HCT116 (cell line): ENCODE data around the gene BCL7A. TPM values are rescaled to one million over a fixed set of nuclear protein-coding genes. Genes with fewer than 3 reads are reported as not detected.
A peak's percentile ranks its signal among the peaks of the same experiment; 100 is the strongest.

Source experiments
- ATAC-seq: fragments of 200-7000 bp; cut with Tn5 transposase; 2 replicates; pipeline ENCODE4 v1.9.1; 2020; ENCODE audit warnings: mild to moderate bottlenecking, moderate library complexity
- BruUV-seq: library from RNA; stranded (reverse); fragments of 400-500 nt; replicated peaks from 2 replicates; lab custom pipeline; 2021; lab: Mats Ljungman, UMichigan
- CTCF ChIA-PET: fragments of 300-600 bp; sonication (Branson Sonifier 250); formaldehyde crosslinking; loops from one replicate; lab custom pipeline; 2021; ENCODE audit warnings: antibody characterized with exemption; lab: Charles Lee
- POLR2A ChIA-PET: fragments of 300-600, 350-600 bp; sonication (Branson Sonifier 250); formaldehyde crosslinking; loops from one replicate; lab custom pipeline; 2021; ENCODE audit warnings: antibody characterized with exemption; lab: Charles Lee
- RAD21 ChIA-PET, 2 experiments: fragments of 300-600 bp; sonication (Branson Sonifier 250); formaldehyde crosslinking; loops; one replicate each; lab custom pipeline; 2023; ENCODE audit warnings: low total read pairs in 2 of 2; ENCODE audit not compliant: uncharacterized antibody in 2 of 2, unreplicated experiment in 2 of 2, low non-redundant PET in 1 of 2; lab: Charles Lee
- DNase-seq: peaks from one replicate; pipeline ENCODE4 v3.0.0-alpha.2; 2010; ENCODE audit warnings: low read depth, low spot score
- H2AFZ ChIP-seq: fragments of 200-600 bp; shearing (Covaris generic), sonication (generic); 2 replicates; pipeline ENCODE4 v1.6.1; 2017; ENCODE audit warnings: low read depth, mixed run types, mixed read lengths, antibody characterized with exemption, low read length; ENCODE audit not compliant: poor library complexity, severe bottlenecking
- H3K27ac ChIP-seq: 2 replicates; pipeline ENCODE4 v1.5.1; 2012; ENCODE audit warnings: low read depth, low read length
- H3K27me3 ChIP-seq: fragments of 200-600 bp; sonication (generic); 2 replicates; pipeline ENCODE4 v1.6.1; 2016; ENCODE audit warnings: mixed run types, low read length, mixed read lengths; ENCODE audit not compliant: insufficient read depth
- H3K36me3 ChIP-seq, 2 experiments: fragments of 200-500 bp in 1 of 2; fragments of 200-600 bp in 1 of 2; sonication (Bioruptor generic) in 1 of 2; sonication (generic) in 1 of 2; 2 replicates each; pipeline versions ENCODE4 v1.5.1 to v1.6.1; 2014 to 2016; ENCODE audit warnings: low read length in 2 of 2, inconsistent platforms in 1 of 2, mixed read lengths in 1 of 2, mixed run types in 1 of 2; ENCODE audit not compliant: insufficient read depth in 2 of 2, control insufficient read depth in 1 of 2
- H3K4me1 ChIP-seq, 2 experiments: fragments of 200-600 bp in 1 of 2; sonication (generic) in 1 of 2; 2 replicates each; pipeline versions ENCODE4 v1.5.1 to v1.6.1; 2012 to 2017; ENCODE audit warnings: low read length in 2 of 2, inconsistent platforms in 1 of 2, mild to moderate bottlenecking in 1 of 2, mixed read lengths in 1 of 2, mixed run types in 1 of 2, moderate library complexity in 1 of 2; ENCODE audit not compliant: insufficient read depth in 2 of 2, control insufficient read depth in 1 of 2
- H3K4me2 ChIP-seq: fragments of 200-600 bp; sonication (generic); 2 replicates; pipeline ENCODE4 v1.6.1; 2017; ENCODE audit warnings: mixed run types, low read length, mixed read lengths
- H3K4me3 ChIP-seq, 2 experiments: fragments of 200-600 bp in 1 of 2; sonication (generic) in 1 of 2; replicated peaks in 1 of 2; 2 replicates each; pipeline ENCODE4 v1.5.1; 2011 to 2016; ENCODE audit warnings: low read length in 2 of 2, control low read depth in 1 of 2, low read depth in 1 of 2, mild to moderate bottlenecking in 1 of 2, mixed read lengths in 1 of 2, mixed run types in 1 of 2
- H3K79me2 ChIP-seq: fragments of 200-600 bp; sonication (generic); 2 replicates; pipeline ENCODE4 v1.6.1; 2017; ENCODE audit warnings: mild to moderate bottlenecking, mixed run types, low read length, moderate library complexity, mixed read lengths; ENCODE audit not compliant: insufficient read depth
- H3K9ac ChIP-seq: fragments of 200-600 bp; sonication (generic); 2 replicates; pipeline ENCODE4 v1.6.1; 2016; ENCODE audit warnings: low read length, mixed read lengths
- H3K9me2 ChIP-seq: fragments of 200-600 bp; sonication (generic), shearing (Covaris generic); 2 replicates; pipeline ENCODE4 v1.6.1; 2017; ENCODE audit warnings: mixed run types, mild to moderate bottlenecking, moderate library complexity; ENCODE audit not compliant: insufficient read depth
- H3K9me3 ChIP-seq, 2 experiments: fragments of 200-500 bp in 1 of 2; fragments of 200-600 bp in 1 of 2; sonication (Bioruptor generic) in 1 of 2; sonication (generic) in 1 of 2; 2 replicates each; pipeline ENCODE4 v1.6.1; 2014 to 2017; ENCODE audit warnings: low read length in 2 of 2, mixed read lengths in 2 of 2, inconsistent platforms in 1 of 2, low read depth in 1 of 2, mild to moderate bottlenecking in 1 of 2, mixed run types in 1 of 2, moderate library complexity in 1 of 2; ENCODE audit not compliant: control insufficient read depth in 1 of 2, insufficient read depth in 1 of 2
- H4K20me1 ChIP-seq: fragments of 200-600 bp; sonication (generic), shearing (Covaris generic); 2 replicates; pipeline ENCODE4 v1.6.1; 2017; ENCODE audit warnings: mixed run types, mild to moderate bottlenecking, moderate library complexity; ENCODE audit not compliant: insufficient read depth
- ATF3 ChIP-seq: IDR thresholded peaks from 2 replicates; pipeline ENCODE4 v1.6.1; 2012
- CTCF ChIP-seq, 3 experiments: fragments of 200-600 bp in 1 of 3; sonication (generic) in 1 of 3; IDR thresholded peaks in 2 of 3; conservative IDR thresholded peaks in 1 of 3; 2 replicates each; pipeline ENCODE4 v1.5.1; 2012 to 2017; ENCODE audit warnings: low read depth in 2 of 3, low read length in 2 of 3, antibody characterized with exemption in 1 of 3, borderline replicate concordance in 1 of 3, control low read depth in 1 of 3, mild to moderate bottlenecking in 1 of 3, mixed read lengths in 1 of 3, mixed run types in 1 of 3, moderate library complexity in 1 of 3; ENCODE audit not compliant: insufficient read depth in 1 of 3
- ELF1 ChIP-seq: IDR thresholded peaks from 2 replicates; pipeline ENCODE4 v1.6.1; 2012; ENCODE audit warnings: low read depth, borderline replicate concordance
- EZH2phosphoT487 ChIP-seq: fragments of 200-600 bp; IDR thresholded peaks from 2 replicates; pipeline ENCODE4 v1.6.1; 2018; ENCODE audit warnings: antibody characterized with exemption, borderline replicate concordance
- FOSL1 ChIP-seq: IDR thresholded peaks from 2 replicates; pipeline ENCODE4 v1.6.1; 2012; ENCODE audit warnings: low read depth
- JUND ChIP-seq: IDR thresholded peaks from 2 replicates; pipeline ENCODE4 v1.6.1; 2012
- POLR2A ChIP-seq: IDR thresholded peaks from 2 replicates; pipeline ENCODE4 v1.7.0; 2011; ENCODE audit warnings: borderline replicate concordance; ENCODE audit not compliant: insufficient read depth, insufficient read length; ENCODE audit errors: extremely low read depth
- POLR2AphosphoS5 ChIP-seq: IDR thresholded peaks from 2 replicates; pipeline ENCODE4 v1.6.1; 2011; ENCODE audit warnings: mild to moderate bottlenecking, low read depth, low read length, moderate library complexity
- RAD21 ChIP-seq: IDR thresholded peaks from 2 replicates; pipeline ENCODE4 v1.6.1; 2012; ENCODE audit warnings: low read depth, mild to moderate bottlenecking
- SIN3A ChIP-seq: IDR thresholded peaks from 2 replicates; pipeline ENCODE4 v1.6.1; 2012; ENCODE audit warnings: low read depth
- SP1 ChIP-seq: IDR thresholded peaks from 2 replicates; pipeline ENCODE4 v1.6.1; 2012; ENCODE audit warnings: low read depth
- TCF7L2 ChIP-seq: IDR thresholded peaks from 2 replicates; pipeline ENCODE4 v1.7.0; 2011; ENCODE audit warnings: borderline replicate concordance, inconsistent platforms; ENCODE audit not compliant: insufficient read depth, insufficient read length; ENCODE audit errors: extremely low read depth
- ZNF274 ChIP-seq: fragments of 200-500 bp; sonication (Bioruptor generic); IDR thresholded peaks from 2 replicates; pipeline ENCODE4 v1.6.1; 2014; ENCODE audit warnings: mild to moderate bottlenecking, low read depth, low read length, inconsistent platforms
- intact Hi-C: fragments of 100-400 bp; cut with micrococcal nuclease; formaldehyde crosslinking; loops from 2 replicates; pipeline ENCODE4 v1.10.0; 2022
- total RNA-seq: library from RNA; stranded (reverse); gene quantifications from one replicate; pipeline ENCODE4 v1.2.1, GENCODE V29; 2021; ENCODE audit not compliant: unreplicated experiment

The BCL7A gene
- total RNA-seq, 1 experiment from 2014 or later = 14.2 TPM

GRCh38 chr12:122063694-122064024 is 42.0 kb downstream of the BCL7A start:
- H3K4me2 ChIP-seq = peak overlapping the region; percentile 93
- H3K9ac ChIP-seq = peak overlapping the region; percentile 67
- POLR2A ChIA-PET = interaction anchor here (0.5 to 1.6 kb wide), 3 partner anchors 9 to 15 kb away, joined by 3 to 5 read pairs (median 3); partner anchors contain the start of gene MLXIP
- RAD21 ChIA-PET = interaction anchor here (0.6 to 1.0 kb wide), 2 partner anchors 42 to 65 kb away, joined by 3 read pairs; partner anchors contain the start of gene BCL7A (in 1 of the 2)
- peaks cover 25 to 37% of the 10 kb centered on the region in 2 experiments for H3K4me1 ChIP-seq
- peaks cover 32% of the 10 kb centered on the region for H3K79me2 ChIP-seq
- H3K4me3 ChIP-seq = peak overlapping the region; percentile 8 to 55
- TF ChIP-seq ZNF274 = no peak
- TF ChIP-seq TCF7L2 = peak; percentile 3
- no TSS peak for BruUV-seq
- H3K36me3 ChIP-seq = peaks cover 14 to 17% of the 10 kb centered on the region in 2 experiments
- CTCF ChIA-PET = interaction anchor here (0.8 to 2.7 kb wide), 8 partner anchors 9 to 273 kb away, joined by 3 to 20 read pairs (median 4); no protein-coding TSS in a partner anchor
- ATAC-seq (peak; percentile 35), DNase-seq (peak; percentile 12)
- H2AFZ ChIP-seq = peak overlapping the region; percentile 94
- intact Hi-C loops = loop anchor here (2.0 kb wide), 2 partner anchors 51 to 59 kb away; no protein-coding TSS in a partner anchor
- no peaks in the 10 kb centered on the region for H3K9me2 ChIP-seq
- H3K27ac ChIP-seq = peak overlapping the region; percentile 82
- no peaks in the 10 kb centered on the region for H3K9me3 ChIP-seq
- H4K20me1 ChIP-seq = no peaks in the 10 kb centered on the region
- H3K27me3 ChIP-seq = no peaks in the 10 kb centered on the region

GRCh38 chr12:122064025-122064777 is 42.5 kb downstream of the BCL7A start:
- intact Hi-C loops = loop anchor here (2.0 kb wide), 2 partner anchors 51 to 59 kb away; no protein-coding TSS in a partner anchor
- BruUV-seq = TSS peak; percentile 96
- H3K27me3 ChIP-seq = no peaks in the 10 kb centered on the region
- H3K79me2 ChIP-seq = peaks cover 32% of the 10 kb centered on the region
- H2AFZ ChIP-seq = no peak overlapping the region
- no peaks in the 10 kb centered on the region for H3K9me3 ChIP-seq
- ChIA-PET CTCF (interaction anchor here (1.8 to 2.7 kb wide), 3 partner anchors 10 to 59 kb away, joined by 4 to 20 read pairs (median 13); no protein-coding TSS in a partner anchor), RAD21 (interaction anchor here in 1 of 2 experiments (0.6 kb wide), 1 partner anchor 65 kb away, joined by 3 read pairs; no protein-coding TSS in a partner anchor), POLR2A (interaction anchor here (1.2 to 1.6 kb wide), 2 partner anchors 9 to 14 kb away, joined by 3 to 5 read pairs; partner anchors contain the start of gene MLXIP)
- H4K20me1 ChIP-seq = no peaks in the 10 kb centered on the region
- peak overlapping the region; percentile 82 for H3K27ac ChIP-seq
- peak overlapping the region; percentile 93 for H3K4me2 ChIP-seq
- ATAC-seq = peak; percentile 92
- peak overlapping the region; percentile 55 for H3K4me3 ChIP-seq
- peak; percentile 99 for DNase-seq
- peaks cover 12 to 15% of the 10 kb centered on the region in 2 experiments for H3K36me3 ChIP-seq
- H3K4me1 ChIP-seq = peaks cover 25 to 37% of the 10 kb centered on the region in 2 experiments
- no peaks in the 10 kb centered on the region for H3K9me2 ChIP-seq
- peak overlapping the region; percentile 72 for H3K9ac ChIP-seq
- peak; percentile 49 to 80 (median 64); a peak in 5 of 6 replicates for TF ChIP-seq CTCF (IDR thresholded peaks at IDR 0.05 in 2 of 3, conservative IDR thresholded peaks at IDR 0.05 in 1 of 3; ENCODE audit: borderline replicate concordance in 1 of 3, insufficient read depth in 1 of 3, low read depth in 2 of 3, low read length in 2 of 3)
- TF ChIP-seq RAD21 = peak; percentile 52; the same call in 1 of the 2 replicates
- TF ChIP-seq TCF7L2 = no peak
- TF ChIP-seq POLR2A = peak; percentile 84
- no peak for TF ChIP-seq JUND
- TF ChIP-seq EZH2phosphoT487 = no peak
- TF ChIP-seq SIN3A = no peak
- TF ChIP-seq SP1 = peak; percentile 91
- TF ChIP-seq POLR2AphosphoS5 = peak; percentile 88
- TF ChIP-seq FOSL1 = no peak
- no peak for TF ChIP-seq ELF1
- TF ChIP-seq ZNF274 = no peak
- no peak for TF ChIP-seq ATF3
